Activated CD8-positive, alpha-beta memory T cell treated with anti-CD3 and anti-CD28 coated beads, Interleukin-2, amount 50 U/mL, for 48 hours (primary cell): ENCODE measurements around the gene CHAF1A.

Experiments
- DNase-seq: peaks from one replicate; pipeline ENCODE4 v3.0.0-alpha.2; 2020

CHAF1A gene

GRCh38 chr19:4464815-4465581, 62.6 kb downstream of the CHAF1A start:
- no peak for DNase-seq

- DNase-seq, result no peak
Measured at GRCh38 chr19:4467835-4468234, 65.4 kb downstream of the CHAF1A start.

GRCh38 chr19:4471403-4472173, 69.1 kb downstream of the CHAF1A start:
- peak; percentile 93 for DNase-seq

- DNase-seq, result peak; percentile 95
Measured at GRCh38 chr19:4472174-4472974, 69.9 kb downstream of the CHAF1A start, which contains the start of gene HDGFL2. TSS of gene HDGFL2 (plus strand) at chr19:4472297. CDS start at chr19:4472351, 54 bp downstream.

GRCh38 chr19:4473011-4473762, 70.7 kb downstream of the CHAF1A start:
- DNase-seq, result no peak

GRCh38 chr19:4473763-4474513, 71.5 kb downstream of the CHAF1A start:
- no peak for DNase-seq

GRCh38 chr19:4474514-4475022, 72.1 kb downstream of the CHAF1A start:
- DNase-seq, result no peak

GRCh38 chr19:4477034-4477801, 74.8 kb downstream of the CHAF1A start:
- DNase-seq, result no peak

GRCh38 chr19:4482721-4483364, 80.4 kb downstream of the CHAF1A start:
- no peak for DNase-seq

GRCh38 chr19:4483385-4483784, 80.9 kb downstream of the CHAF1A start:
- no peak for DNase-seq

- no peak for DNase-seq
Measured at GRCh38 chr19:4487572-4487971, 85.1 kb downstream of the CHAF1A start.

GRCh38 chr19:4488496-4488895, 86.1 kb downstream of the CHAF1A start:
- DNase-seq, result no peak

- DNase-seq, result no peak
Measured at GRCh38 chr19:4491446-4491845, 89.0 kb downstream of the CHAF1A start.

- DNase-seq, result no peak
Measured at GRCh38 chr19:4492337-4493103, 90.1 kb downstream of the CHAF1A start.
